Fibroblast of peridontal ligament (primary cell): ENCODE data around the gene CLTC.
A peak's percentile ranks its signal among the peaks of the same experiment; 100 is the strongest.
"Not testable (repeated sequence)": the region's sequence is repeated elsewhere in the genome, so short reads cannot be mapped to it uniquely, and the experiment has no call there.

ENCODE experiments used
- DNase-seq: peaks from one replicate; pipeline ENCODE4 v3.0.0-alpha.2; 2010; ENCODE audit errors: extremely low read depth

CLTC gene

DNA sequence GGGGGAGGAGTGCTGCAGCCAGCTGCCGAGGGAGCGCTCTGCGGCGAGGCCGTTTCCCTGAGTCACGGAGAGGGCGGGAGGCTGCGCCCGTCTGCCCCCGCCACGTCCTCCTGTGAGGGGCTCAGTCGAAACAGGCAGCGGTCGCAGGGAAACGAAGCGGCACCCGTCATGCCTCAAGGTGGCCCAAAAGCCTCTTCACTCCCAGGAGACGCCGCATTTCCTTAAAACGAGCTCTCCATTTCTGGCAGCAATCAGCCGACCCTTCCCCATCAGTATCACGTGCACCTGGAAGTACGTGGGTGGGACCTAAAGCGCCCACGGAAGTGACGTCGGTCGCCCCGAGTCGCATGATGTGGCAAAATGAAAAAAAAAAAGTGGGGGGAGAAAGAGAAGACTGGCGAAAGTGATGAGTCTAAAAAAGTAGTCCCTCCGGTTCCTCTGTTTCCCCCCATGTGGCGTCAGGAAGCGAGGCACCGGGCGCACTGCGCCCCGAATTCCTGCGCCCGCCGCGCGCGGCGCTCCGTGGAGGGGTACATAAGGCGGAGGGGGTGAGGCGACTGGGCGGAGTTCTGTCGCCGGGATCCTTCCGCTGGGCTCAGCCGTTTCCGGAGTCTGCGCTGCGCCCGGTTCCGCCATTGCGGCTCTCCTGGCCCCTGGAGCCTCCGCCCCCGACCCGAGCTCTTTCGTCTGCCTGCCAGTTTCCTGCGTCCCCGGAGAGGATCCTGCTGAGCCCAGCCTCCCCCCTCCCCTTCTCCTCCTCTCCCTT is at the start of gene CLTC:
Gene CLTC (plus strand): TSS at position 598 of the 766 bp plus-strand sequence. CDS start 237 bp downstream, outside the sequence.
- peak; percentile 99 for DNase-seq

DNA sequence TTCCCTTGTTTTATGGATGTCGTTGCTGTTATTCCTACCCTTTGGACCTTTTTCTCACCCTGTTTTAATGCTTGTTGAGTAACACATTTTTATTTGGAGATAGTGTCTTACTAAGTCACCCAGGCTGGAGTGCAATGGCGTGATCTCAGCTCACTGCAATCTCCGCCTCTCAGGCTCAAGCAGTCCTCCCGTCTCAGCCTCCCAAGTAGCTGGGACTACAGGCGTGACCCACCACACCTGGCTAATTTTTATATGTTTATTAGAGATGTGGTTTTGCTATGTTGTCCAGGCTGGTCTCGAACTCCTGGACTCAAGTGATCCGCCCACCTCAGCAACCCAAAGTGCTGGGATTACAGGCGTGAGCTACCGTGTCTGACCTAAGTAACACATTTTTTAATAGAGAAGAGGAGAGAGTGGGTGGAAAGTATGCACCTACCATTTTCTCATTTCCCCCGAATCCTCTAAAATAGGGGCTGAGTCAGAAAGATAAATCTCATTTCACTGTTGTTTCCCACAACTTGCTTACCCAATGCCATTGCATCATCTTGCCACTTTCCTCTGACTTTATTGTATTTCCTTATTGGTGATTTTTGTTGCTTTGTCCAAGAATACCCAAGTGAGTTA is 47.3 kb upstream of the CLTC start:
- peak; percentile 26 for DNase-seq

DNA sequence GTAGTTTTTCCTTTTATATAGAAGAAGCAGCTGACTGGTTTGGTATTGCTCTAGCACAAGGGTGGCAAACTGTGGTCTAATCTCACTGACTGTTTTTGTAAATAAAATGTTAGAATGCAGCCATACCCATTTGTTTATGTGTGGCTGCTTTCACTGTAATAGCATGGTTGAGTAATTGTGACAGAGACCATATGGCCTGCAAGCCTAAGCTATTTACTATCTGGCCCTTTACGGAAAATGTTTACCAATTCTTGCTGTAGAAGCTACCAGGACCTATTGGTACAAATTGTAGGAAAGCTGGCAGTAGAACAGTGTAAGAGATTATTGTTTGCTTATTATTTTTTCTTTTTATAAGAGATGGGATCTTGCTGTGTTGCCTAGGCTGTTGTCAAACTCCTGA is 35.5 kb upstream of the CLTC start:
- DNase-seq = not testable (repeated sequence)

DNA sequence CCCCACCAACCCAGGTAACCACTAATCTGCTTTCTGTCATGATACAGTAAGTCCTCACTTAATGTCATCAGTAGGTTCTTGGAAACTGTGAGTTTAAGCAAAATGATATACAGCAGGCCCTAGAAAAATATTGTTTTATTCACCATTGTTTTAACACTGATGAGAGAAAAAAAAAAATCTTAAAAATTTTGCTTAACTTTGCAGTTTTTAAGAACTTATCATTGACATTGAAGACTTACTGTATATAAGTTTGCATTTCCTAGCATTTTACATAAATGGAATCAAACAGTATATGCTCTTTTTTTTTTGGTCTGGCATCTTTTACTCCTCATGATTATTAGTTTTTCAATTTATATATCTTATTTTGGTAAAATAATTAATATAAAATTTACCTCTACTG is 19.5 kb upstream of the CLTC start:
- no peak for DNase-seq

DNA sequence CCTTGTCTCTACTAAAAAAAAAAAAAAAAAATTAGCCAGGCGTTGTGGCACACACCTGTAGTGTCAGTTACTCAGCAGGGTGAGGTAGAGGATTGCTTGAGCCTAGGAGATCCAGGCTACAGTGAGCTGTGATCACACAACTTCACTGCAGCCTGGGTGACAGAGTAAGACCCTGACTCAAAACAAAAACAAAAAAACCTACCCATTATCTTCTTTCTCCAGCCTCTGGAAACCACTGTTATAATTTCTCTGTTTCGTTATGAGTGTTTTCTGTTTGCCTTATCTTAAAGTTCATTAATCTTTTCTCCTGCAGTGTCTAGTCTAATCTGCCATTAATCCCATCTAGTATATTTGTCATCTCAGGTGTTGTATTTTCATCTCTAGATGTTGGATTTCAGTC is 18.6 kb upstream of the CLTC start:
- no peak for DNase-seq

DNA sequence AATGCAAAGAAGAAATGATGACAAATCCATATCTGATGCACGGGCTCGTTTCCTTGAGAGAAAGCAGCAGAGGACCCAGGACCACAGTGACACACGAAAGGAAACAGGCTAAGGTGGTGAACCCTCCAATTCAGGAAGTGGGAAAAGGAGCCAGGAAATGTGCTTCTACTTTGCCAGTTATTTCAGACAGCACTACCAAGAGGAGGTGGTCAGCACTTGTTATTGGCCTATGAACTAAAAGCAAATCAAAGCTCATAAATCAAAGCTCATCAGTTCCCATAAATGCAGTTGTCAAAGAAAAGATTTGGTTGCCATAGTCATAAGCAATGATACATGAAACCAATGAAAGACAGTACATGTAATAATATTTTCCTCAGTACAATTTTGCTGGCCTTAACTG is 12.6 kb upstream of the CLTC start:
- no peak for DNase-seq

DNA sequence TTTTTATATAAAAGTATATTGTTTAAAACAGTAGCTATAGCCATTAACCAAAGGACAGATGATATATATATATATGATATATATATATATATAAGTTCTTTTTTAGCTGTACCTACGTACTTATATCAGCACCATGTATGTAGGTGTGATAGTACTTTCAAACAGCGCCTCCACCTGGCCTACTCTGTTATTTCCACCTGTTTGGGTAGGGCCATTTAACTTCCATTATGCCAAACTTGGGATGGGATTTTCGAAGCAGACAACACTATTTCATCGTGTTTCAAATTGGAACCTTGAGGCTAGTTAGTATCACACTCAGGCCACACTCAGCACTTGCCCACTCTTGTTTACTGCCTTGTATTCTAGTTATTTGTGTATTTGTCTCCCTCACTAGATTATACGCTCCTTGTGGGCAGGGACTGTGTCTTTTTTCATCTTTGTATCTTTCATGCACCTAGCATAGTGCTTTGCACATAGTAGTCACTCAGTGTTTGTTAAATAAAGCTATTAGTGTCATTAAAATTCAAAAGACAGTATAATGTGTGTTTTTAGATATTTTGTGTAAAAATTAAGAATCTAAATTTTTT is 11.8 kb upstream of the CLTC start:
- no peak for DNase-seq

DNA sequence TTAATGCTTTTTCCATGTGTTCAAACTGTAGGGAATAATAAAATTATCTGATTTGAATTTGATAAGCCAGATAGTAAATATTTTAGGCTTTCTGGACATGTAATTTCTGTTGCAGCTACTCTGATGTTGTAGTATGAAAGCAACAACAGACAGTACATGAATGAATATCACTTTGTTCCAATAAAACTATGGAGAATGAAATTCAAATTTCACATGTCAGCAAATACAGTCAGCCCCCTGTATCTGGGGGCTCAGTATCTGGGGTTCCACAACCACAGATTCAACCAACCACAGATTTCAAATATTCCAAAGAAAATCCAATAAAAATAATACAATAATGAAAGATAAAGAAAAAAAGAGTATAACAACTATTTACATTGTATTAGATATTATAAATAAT is 8.2 kb upstream of the CLTC start:
- DNase-seq = no peak

DNA sequence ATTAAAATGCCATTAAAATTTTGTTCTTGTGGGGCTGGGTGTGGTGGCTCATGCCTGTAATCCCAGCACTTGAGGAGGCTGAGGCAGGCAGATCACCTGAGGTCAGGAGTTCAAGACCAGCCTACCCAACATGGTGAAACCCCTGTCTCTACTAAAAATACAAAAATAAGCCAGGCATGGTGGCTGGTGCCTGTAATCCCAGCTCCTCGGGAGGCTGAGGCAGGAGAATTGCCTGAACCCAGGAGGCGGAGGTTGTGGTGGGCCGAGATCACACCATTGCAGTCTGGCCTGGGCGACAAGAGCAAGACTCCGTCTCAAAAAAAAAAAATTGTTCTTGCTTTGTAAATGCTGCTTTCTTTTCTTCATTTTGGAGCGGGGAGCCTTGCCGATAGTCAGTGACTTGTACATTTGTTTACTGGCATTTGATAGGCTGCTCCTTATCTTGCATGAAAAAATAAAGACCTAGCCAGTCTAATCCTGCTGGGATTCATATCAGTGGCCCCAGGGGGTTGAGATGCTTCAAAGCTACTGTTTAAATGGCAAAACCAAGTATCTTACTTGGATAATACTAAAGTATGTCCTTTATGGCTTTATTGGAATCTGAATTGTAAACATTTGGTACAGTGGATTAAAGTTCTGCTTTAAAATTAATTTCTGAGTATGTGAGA is 3.3 kb upstream of the CLTC start:
- peak; percentile 31 for DNase-seq

DNA sequence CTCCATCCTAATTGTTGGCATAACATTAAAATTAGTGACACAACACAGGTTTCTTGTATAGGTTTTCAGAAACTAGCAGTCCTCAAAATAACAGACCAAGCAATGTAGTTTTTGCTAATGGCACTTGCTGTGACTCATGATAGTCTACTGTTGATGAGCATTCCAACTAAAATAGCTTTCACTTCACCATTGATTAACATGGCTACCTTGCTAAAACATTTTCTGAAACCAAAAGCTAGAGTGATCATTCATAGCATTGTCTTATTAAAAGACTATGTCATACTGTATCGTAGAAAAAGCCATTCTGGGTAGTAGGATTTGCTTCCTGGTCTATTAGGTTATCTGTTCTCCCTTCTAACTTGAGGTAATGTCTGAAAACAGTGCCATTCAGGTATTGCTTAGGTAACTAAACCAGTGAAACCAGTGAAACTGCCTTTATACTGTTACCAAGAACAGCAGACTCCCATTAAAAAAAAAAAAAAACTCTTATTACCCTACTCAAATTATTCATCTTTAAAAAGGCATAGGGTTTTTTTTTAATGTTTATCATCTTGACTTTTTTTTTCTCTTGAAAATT is 2.5 kb upstream of the CLTC start:
- no peak for DNase-seq

DNA sequence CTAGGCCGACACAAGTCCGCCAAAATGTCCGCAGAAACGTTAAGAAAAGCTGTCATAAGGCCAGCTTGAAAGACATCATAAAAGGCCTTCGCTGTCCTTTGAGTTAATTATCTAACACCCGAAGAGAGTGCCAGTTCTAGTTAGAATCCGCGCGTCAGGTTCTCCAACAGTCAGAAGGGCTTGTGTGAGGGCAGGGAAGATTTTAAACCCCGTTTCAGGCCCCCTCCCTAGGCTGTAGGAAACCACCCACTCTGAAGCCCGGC is 729 bp upstream of the CLTC start:
- DNase-seq = no peak

DNA sequence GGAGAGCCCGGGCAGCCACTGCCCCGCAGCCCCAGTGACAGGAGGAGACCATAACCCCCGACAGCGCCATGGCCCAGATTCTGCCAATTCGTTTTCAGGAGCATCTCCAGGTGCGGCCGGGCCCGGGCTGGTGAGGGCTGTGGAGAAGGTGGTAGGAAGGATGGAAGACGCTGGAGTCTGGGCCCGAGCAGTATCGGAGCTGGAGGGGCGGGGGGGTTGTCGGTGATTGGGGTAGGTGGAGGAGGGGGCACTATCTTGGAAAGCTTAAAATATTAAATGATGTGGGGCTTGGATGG is 317 bp downstream of the CLTC start:
- no peak for DNase-seq

DNA sequence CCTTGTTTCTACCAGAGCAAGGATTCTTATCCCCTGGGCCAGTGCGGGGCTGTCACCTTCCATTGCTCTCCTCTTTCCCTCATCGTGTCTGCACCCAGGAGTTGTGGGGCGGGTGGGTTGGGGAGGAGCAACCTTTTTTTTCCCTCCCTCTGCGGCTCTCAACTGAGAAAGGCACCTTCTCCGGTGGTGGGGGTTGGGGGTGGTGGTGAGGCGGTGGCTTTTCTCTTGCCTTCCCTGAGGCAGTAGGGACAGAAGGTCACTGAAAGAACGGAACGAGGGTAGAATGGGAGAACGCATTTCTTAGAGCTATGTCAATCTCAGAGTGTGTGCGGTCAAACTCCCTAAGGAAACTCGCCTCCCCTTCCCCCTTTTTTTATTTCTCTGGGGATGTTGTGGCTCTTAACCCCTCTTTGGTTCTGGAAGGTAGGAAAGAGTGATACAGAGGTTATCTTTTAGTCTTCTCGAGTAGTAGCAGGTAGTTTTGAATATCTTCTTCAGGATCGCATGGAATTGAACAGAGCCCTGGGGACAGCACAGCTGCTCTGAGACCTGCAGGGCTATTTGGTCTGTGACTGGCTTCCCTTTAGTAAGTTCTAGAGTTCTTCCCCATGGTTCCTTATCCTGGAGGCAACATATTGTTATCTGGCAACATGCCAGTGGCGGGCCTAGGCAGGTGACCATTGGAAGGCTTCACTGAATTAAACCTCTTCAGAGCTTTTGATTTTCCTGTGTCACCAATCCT is 994 bp downstream of the CLTC start:
- DNase-seq = no peak

DNA sequence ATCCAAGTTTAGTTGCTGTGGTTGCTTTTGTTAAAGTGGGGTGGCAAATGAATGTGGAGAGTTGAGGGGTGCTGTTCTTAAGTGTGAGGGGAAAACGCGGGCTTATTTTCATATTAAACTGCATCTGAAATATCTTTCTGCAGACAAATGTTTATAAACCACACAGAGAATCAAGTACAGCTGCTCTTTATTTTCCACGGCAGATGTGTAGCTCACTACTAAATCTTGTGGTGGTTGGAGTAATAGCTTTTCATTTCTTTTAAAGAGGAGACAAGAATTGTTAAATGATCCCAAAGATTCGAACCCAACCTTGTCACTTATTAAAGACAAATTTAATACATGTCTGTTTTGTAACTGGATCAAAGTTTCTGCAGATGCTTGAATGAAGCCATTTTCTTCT is 2.1 kb downstream of the CLTC start:
- DNase-seq = peak; percentile 72

DNA sequence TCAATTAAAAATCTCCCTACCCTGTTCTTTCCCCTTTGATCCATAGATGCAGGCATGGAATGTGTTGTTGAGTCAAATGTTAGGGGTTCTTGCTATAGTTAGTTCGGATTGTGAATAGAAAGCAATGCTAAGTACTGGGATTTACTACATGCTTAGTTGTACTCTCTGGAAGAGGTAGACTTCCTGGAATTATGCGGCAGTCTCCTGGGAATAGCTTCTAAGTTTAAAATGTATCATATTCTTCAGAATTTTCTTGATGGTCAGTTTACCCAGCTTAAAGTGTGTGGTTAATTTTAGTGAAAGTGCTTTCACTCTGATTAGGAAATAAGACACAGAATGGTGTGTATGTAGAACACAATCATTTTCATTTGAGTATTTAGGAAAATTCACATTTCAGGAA is 3.5 kb downstream of the CLTC start:
- DNase-seq = peak; percentile 49

DNA sequence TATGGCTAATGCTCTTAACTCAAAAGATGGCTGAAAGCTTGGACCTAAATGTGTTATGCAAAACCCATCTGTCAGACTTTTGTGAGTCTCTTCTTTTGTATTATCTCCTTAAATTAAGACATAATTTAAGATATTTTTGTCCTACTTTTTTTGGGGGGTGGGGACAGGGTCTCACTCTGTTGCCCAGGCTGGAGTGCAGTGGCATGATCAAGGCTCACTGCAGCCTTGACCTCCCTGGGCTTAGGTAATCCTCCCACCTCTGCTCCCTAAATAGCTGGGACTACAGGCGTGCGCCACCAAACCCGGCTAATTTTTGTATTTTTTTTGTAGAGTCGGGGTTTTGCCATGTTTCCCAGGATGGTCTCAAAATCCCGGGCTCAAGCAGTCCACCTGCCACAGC is 7.1 kb downstream of the CLTC start:
- DNase-seq = no peak

DNA sequence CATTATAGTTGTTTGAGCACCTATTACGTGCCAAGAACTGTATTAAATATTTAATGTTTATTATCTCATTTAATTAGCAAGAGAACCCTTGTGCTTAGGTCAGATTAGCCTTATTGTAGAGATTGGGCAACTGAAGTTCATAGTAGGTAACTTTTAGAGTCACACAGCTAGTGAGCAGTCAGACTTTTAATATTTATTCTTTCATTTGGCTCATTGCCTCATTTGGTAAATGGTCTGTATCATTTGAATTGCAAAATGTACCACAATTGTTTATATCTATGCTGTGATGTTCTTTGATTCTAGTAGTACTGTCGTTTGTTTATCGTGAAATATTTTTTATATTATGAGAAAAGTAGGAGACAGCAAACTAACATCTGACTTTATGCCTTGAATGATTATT is 7.6 kb downstream of the CLTC start:
- peak; percentile 67 for DNase-seq

DNA sequence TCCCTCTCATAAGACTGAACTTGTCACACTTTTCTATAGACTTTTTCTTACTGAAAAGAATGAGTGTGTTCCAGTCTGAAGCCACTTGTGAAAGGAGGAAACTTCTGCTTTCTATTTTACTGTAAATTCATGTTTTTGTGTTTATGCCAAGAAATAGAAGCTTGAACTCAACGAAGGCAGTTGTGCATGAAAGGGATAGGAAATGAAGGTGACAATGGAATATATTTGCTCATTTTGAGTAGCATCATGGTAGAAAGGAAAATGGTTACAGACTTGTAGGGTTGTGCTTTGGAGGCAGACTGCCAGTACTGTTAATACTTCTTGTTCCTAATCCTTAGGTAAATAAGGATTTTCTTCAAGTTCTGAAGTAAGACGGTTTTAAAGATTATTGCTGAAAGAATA is 8.1 kb downstream of the CLTC start:
- no peak for DNase-seq

DNA sequence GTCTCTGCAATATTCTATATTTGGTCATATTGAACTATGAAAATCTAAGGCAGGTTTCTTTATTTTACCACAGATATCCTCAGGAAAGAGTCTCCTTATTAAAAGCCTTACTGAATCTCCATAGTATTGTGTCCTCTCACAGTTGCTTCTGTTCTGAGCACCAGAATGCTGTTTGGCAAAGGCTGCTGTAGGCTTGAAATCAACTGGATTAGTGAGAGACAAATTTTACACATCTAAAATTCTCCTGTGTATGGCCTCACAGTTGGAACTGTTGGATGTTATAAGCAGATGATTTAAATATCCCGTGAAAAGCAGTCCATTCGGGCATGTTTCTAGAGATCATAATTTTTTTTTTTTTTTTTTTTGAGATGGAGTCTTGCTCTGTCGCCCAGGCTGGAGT is 9.5 kb downstream of the CLTC start:
- no peak for DNase-seq

DNA sequence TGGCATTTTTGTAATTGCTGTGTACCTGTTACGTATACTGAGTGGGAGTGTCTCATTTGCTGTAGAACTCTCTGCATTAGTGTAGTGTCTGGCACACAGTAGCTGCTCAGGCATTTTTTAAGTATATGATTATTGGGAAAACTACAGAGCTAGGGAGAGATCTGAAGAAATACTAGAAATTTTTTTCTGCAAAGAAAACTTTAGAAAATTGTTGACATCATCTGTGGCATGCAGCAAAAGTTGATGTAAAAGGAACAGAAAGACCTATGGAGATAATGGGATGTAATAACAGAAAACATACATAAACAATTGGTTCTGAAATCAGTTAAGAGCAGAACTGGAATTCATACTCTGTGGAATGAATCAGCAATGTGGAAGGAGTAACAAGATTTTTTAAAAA is 11.6 kb downstream of the CLTC start:
- peak; percentile 59 for DNase-seq

DNA sequence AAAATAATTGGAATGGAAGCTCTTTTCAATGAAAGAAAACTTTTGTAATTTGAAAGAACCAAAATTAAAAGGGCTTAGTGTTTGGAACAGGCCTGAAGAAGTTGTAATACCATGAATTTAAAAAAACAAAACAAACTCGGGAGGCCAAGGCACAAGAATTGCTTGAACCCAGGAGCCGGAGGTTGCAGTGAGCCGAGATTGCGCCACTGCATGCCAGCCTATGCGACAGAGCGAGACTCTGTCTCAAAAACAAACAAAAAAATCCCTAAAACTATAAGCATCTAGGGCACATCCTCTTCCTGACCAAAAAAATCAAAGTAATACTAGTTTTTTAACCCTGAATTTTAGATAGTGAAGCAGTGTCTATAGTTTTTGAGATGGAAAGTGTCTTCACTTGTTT is 12.7 kb downstream of the CLTC start:
- DNase-seq = no peak

DNA sequence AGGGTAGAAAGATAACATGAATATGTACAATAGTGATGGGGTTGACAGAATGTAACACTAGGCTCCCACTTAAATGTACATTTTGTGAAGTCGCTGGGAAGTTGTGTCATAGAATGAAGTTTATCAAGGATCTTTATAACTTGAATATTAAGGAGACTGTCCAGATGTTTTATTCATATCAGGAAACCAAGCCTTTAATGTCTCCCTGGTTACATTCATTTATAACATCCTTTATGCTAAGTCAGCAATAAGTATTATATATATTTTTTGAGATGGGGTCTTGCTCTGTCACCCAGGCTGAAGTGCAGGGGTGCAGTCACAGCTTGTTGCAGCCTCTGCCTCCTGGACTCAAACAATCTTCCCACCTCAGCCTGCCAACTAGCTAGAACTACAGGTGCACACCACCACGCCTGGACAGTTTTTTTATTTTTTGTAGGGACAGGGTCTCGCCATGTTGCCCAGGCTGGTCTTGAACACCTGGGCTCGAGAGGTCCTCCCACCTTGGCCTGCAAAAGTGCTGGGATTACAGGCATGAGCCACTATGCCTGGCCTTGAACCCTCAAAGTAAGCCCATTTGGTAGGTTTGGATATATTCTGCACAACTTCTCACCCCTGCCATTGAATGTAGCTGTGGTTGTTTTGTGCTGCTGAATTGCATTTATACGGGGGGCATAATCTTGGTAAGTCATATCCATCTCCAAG is 14.1 kb downstream of the CLTC start:
- DNase-seq = no peak
